Mammary microvascular endothelial cell (primary cell): ENCODE results near the gene LTB4R2. TPM values are rescaled to one million over a fixed set of nuclear protein-coding genes. Genes with fewer than 3 reads are reported as not detected.

ENCODE experiments used
- total RNA-seq: library from RNA; depleted of rRNA; stranded (reverse); fragments of >200 nt; gene quantifications from 2 replicates; pipeline ENCODE4 v1.2.3, GENCODE V29; 2015

LTB4R2 gene, protein sequence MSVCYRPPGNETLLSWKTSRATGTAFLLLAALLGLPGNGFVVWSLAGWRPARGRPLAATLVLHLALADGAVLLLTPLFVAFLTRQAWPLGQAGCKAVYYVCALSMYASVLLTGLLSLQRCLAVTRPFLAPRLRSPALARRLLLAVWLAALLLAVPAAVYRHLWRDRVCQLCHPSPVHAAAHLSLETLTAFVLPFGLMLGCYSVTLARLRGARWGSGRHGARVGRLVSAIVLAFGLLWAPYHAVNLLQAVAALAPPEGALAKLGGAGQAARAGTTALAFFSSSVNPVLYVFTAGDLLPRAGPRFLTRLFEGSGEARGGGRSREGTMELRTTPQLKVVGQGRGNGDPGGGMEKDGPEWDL
- total RNA-seq: 3.9 and 5.0 TPM in 2 replicates

DNA sequence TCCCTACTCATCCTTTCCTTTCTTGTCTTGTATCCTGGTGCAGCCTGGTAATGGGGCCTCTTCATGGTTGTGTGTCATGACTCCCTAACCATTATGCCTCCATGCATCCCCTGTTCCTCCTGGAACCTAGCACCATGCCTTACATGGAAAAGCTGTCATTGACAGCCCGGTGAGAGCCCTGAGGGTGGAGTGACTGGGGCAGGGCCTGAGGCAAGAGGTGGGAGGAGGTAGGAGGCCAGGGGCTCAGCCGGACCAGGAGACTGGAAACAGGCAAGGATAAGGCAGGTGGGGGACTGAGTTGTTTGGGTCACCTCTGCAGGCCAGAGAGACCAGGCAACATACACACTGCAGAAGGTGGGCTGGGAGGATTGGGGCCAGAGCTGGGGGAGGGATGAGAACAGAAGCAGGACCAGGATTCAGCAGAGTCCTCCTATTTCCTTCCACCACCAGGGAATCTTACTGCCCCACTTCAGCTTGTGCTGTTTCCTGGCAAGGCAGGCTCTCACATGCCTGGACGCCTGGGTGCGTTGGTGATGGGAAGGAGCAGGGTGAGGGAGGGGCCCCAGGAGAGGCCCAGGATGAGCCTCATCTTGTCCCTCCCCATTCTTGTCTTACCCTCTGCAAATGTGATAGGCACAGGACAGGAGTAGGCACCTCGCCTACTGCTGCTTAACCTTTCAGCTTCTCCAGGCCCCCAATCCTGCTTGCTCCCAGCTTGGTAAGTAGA is at the start of gene LTB4R2:
TSS of gene LTB4R2 (plus strand) at position 603 of the 727 bp plus-strand sequence. CDS start 525 bp downstream, outside the sequence.

DNA sequence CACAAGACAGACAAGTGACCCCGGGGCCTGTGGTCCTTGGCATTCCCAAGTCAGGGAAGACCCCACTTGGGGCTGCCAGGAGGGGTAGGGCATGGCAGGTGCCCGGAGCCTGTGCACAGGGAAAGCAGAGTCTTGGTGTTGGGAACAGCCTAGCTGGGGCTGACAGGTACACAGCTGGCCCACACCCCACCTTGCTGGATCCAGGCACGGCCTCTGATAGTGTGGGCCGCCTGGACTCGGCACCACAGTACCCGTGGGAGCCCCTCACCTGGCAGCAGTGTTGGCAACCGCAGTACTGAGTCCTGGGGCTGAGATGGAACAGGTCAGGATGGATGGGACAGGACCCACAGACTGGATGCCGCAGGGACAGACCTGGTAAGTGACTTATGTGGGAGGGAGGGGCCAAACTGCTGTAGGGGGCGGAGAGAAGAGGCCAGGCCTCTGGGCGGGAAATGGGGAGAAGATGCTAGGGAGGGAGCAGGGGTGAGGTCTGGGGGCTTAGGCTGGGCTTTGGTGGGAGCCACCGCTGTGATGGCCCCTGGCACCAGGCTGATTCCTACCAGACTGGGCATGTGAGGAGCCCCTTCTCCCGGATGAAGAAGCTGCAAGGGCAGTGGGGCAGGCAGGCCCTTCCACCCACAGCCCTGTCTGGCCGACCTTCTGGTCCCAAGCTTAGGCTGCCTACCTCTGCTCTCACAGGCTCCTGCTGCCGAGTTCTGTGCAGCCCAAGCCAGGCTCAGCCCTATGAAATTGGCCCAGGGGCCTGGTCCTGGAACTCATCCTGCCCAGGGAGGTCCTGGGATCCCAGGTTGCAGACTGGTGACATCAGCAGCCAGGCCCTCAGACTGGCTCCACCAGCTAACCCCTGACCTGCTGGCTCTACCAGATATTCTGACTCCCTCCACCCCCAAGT is 46.9 kb upstream of the LTB4R2 start, which contains the start of gene TGM1:
TSS of gene TGM1 (minus strand) at position 357 of the 913 bp plus-strand sequence. CDS start 825 bp downstream, outside the sequence.

DNA sequence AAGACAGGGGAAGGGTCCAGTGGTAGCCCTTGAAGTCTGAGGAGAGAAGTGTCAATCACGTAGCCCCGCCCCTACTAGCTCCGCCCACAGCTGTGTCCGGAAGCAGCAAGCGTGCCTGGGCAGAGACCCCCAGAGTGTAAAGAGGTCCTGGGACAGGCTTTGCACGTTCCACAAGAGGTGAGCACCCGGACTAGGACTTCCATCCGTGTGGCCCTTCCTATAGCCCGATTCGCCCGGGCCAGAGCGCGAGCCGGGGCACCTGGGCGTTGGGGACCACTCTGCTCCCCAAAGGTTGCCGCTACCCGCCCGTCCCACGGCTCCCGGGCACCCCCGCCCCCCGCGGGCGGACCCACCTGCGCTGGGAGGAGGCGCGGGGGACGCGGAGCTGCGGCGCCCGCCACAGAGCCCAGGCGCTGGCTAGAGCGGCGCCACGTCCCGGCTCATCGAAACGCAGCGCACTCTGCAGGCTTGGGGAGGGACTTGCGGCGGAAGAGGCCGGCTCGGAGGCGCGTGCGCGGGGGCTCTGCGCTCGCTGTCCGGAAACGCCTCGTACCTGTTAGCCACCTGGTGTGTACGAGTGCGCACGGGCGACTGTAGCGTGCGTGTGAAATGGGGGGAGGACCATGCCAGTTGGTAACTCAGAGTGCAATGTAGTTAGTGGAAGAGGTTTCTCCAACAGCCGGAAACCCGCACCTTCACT is 38.7 kb upstream of the LTB4R2 start, which contains the start of gene RABGGTA:
TSS of gene RABGGTA (minus strand) at position 464 of the 700 bp plus-strand sequence. CDS start 482 bp downstream, outside the sequence.

DNA sequence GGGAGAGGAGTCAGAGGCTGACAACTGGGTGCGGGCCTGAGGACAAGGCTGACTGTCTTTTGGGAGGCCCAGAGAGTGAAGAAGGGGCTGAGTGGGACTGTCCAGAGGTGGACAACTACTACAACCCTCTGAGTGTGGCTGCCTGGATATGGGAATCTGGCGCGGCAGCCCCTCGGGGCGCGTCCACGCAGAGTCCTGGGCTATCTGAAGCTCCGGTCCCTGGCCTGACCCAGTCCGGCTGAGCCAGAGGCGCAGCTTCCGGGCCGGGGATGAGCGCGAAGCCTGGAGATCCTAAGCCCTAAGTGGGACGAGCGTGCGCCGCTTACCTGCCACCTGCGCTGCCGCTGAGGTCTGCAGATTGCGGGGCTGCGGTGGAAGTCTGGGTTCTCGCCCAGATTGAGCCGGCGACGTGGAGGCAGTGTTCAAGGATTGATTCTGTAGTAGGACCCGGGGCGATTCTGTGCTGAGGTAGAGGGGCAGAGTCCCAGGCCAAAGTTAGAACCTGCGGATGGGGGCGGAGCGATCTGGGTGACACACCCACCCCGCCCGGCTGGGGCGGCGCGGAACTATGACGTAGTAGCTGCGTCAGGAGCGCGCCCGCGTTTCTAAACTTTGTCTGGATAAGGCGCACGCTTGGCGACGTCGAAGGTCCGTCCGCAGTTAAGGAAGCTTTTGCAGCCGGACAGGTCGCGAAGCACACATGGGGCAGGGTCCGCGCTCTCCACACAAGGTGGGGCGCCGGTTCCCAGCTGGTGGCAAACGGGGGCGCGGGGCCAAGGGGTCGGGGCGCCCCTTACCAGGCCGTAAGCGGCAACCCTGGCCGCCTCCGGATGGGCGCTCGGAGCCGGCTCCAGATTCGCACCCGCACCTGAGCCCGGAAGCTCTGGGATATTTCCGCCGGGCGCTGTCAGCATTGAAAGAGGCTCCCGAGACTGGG is 10.4 kb upstream of the LTB4R2 start, which contains the start of the genes DHRS1 and NOP9:
TSS of gene DHRS1 (minus strand) at position 526 of the 937 bp plus-strand sequence. CDS start 674 bp downstream, outside the sequence.
TSS of gene NOP9 (plus strand) at position 596 of the 937 bp plus-strand sequence. CDS start at position 701, 105 bp downstream.

DNA sequence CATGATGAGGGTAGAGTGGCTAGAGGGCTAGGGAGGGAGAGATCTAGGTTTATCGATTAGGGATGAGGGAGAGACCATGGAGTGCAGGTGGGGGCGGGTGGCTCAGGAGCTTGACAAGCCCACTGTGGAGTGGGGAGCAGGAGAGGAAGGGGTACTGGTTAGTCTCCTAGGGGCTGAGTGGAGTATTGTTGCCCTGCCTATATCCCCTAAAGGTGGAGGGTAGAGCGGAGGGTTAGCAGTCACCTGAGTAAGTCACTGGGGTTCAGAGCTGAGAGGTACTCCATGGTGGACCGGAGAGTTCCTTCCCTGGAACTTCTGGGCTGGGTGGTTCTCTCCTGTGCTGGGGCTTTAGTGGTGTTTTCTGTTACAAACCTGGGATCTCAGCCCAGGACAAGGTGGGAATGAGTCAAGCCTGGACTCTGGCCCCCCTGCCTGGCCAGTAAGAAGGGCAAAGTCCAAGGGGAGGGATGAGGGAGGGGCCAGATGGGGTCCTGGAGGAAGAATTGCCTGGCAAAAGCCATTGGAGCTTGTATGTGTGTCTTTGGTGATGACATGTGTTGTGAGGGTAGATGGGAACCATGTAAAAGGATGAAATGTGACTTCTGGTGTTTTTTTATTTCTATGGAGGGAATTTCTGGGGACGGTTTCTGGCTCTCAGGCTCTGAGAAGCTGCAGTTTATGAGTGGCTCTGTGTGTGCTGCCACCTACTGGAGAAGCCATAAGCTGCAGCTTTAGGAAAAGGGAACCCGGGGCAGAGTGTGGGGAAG is 2.2 kb upstream of the LTB4R2 start, which contains the start of gene CIDEB:
TSS of gene CIDEB (minus strand) at position 403 of the 767 bp plus-strand sequence. CDS start at position 284, 119 bp downstream.

DNA sequence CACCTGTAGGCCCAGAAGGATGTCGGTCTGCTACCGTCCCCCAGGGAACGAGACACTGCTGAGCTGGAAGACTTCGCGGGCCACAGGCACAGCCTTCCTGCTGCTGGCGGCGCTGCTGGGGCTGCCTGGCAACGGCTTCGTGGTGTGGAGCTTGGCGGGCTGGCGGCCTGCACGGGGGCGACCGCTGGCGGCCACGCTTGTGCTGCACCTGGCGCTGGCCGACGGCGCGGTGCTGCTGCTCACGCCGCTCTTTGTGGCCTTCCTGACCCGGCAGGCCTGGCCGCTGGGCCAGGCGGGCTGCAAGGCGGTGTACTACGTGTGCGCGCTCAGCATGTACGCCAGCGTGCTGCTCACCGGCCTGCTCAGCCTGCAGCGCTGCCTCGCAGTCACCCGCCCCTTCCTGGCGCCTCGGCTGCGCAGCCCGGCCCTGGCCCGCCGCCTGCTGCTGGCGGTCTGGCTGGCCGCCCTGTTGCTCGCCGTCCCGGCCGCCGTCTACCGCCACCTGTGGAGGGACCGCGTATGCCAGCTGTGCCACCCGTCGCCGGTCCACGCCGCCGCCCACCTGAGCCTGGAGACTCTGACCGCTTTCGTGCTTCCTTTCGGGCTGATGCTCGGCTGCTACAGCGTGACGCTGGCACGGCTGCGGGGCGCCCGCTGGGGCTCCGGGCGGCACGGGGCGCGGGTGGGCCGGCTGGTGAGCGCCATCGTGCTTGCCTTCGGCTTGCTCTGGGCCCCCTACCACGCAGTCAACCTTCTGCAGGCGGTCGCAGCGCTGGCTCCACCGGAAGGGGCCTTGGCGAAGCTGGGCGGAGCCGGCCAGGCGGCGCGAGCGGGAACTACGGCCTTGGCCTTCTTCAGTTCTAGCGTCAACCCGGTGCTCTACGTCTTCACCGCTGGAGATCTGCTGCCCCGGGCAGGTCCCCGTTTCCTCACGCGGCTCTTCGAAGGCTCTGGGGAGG is 985 bp downstream of the LTB4R2 start, which contains the start of gene LTB4R:
TSS of gene LTB4R (plus strand) at position 857 of the 959 bp plus-strand sequence. CDS start 4,150 bp downstream, outside the sequence.

DNA sequence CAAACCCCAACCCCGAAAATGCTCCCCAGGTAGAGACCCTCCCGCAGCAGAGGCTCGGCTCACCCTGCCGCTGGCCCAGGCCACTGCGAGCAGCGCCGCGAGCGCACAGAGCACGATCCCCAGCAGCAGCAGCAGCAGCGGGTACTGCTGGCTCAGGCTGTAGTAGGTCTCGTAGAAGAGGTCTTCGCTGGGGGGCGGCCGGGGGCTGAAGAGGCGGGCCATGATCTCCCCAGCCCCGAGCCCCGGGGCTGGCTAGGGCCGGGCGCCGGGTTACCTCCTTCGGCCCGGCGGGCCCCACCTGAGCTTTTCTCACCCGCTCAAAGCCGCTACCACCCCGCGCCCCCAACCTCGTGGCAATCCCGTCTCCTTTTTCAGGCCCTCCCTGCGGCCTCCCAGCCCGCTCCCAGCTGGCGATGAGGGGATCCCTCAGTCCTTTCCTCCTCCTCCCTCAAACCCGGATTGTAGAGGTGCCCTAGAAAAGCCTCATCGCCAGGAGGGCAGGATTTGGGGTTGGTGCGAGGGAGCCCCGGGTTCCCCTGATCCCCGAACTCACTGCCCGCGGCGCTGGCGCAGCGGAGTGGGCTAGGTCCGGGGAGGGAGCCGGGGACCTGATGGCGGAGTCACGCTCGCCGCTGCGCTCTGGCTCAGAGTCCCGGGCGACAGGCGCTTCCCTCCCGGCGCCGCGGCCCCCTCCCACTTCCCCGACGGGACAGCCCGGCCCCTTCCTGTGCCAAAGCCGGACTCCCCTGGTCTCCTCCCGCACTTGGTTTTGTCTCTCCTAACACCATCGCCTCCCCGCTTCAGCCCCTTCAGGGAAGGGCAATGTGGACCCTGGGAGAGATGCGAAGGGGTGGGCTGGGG is 24.7 kb downstream of the LTB4R2 start, which contains the start of gene ADCY4:
TSS of gene ADCY4 (minus strand) at position 641 of the 861 bp plus-strand sequence. CDS start at position 222, 419 bp downstream.

DNA sequence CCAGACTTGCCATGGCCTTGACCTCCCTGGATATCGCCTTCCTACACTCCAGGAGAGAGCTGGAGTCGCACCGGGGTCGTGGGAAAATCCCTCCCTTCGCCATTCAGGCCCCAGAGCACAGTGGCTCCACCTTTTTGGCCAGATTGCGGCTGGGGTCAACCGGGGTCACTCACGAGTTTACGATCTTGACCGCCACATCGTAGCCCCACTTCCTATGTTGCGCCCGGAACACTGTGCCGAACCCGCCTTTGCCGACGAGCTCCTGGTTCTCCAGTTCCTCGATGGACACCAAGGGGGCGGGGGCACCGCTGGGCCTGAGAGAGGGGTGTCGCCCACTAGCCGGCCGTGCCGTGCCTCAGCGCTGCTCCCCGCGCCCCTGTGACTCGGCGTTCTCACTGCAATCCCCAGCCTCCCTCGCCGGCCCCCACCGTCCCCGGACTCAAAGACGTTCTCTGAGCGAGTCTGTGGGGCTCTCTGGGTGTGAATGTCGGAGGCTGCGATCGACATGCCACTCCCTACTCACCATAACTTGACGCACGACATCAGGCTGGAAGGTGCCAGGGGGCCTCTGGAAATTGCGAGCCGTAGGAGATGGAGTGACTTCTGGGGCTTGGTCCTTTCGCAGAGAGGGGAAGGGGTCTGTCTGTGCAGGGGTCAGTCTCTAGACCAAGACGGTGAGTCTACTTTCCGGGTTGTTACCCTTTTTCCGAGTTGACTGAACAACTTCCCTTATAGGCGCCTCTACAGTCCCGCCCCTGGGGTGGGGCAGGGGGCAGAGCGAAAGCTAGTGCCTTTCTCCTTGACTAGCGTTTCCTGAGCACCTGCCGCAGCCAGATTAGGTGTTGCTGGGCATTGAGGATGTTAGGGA is 29.6 kb downstream of the LTB4R2 start, which contains the start of gene RIPK3:
TSS of gene RIPK3 (minus strand) at position 708 of the 868 bp plus-strand sequence. CDS start at position 543, 165 bp downstream.

Other genes starting within 250 kb of the LTB4R2 start
- not detected in 2 replicates for gene CPNE6, start 238.6 kb upstream of the LTB4R2 start, total RNA-seq
- gene PCK2, start 215.8 kb upstream of the LTB4R2 start, total RNA-seq: 7.9 and 24.3 TPM in 2 replicates
- gene DCAF11, start 195.4 kb upstream of the LTB4R2 start, total RNA-seq: 43.6 and 46.1 TPM in 2 replicates
- gene NRL, start 195.2 kb upstream of the LTB4R2 start, total RNA-seq: 0.74 and 1.3 TPM in 2 replicates
- 0.10 TPM in 1 of 2 replicates, not detected in the other for gene FITM1, start 179.5 kb upstream of the LTB4R2 start, total RNA-seq
- 311 and 318 TPM in 2 replicates for gene PSME1, start 173.9 kb upstream of the LTB4R2 start, total RNA-seq
- 15.7 and 22.2 TPM in 2 replicates for gene EMC9, start 168.5 kb upstream of the LTB4R2 start, total RNA-seq
- gene PSME2, start 163.5 kb upstream of the LTB4R2 start, total RNA-seq: 179 and 201 TPM in 2 replicates
- gene RNF31, start 162.6 kb upstream of the LTB4R2 start, total RNA-seq: 41.4 and 59.8 TPM in 2 replicates
- gene IRF9, start 148.9 kb upstream of the LTB4R2 start, total RNA-seq: 55.8 and 57.5 TPM in 2 replicates
- gene REC8, start 138.1 kb upstream of the LTB4R2 start, total RNA-seq: 14.8 and 16.6 TPM in 2 replicates
- gene IPO4, start 121.3 kb upstream of the LTB4R2 start, total RNA-seq: 61.1 and 67.6 TPM in 2 replicates
- 52.3 and 57.7 TPM in 2 replicates for gene TM9SF1, start 114.7 kb upstream of the LTB4R2 start, total RNA-seq
- not detected in 2 replicates for gene TSSK4, start 104.4 kb upstream of the LTB4R2 start, total RNA-seq
- 44.2 and 49.3 TPM in 2 replicates for gene CHMP4A, start 96.7 kb upstream of the LTB4R2 start, total RNA-seq
- 15.8 and 15.9 TPM in 2 replicates for gene MDP1, start 94.1 kb upstream of the LTB4R2 start, total RNA-seq
- 259 and 294 TPM in 2 replicates for gene NEDD8, start 77.8 kb upstream of the LTB4R2 start, total RNA-seq
- 66.4 and 67.7 TPM in 2 replicates for gene GMPR2, start 77.2 kb upstream of the LTB4R2 start, total RNA-seq
- 72.0 and 90.4 TPM in 2 replicates for gene TINF2, start 67.5 kb upstream of the LTB4R2 start, total RNA-seq
- gene TGM1, start 47.0 kb upstream of the LTB4R2 start, total RNA-seq: 0.27 and 2.1 TPM in 2 replicates
- 33.1 and 48.0 TPM in 2 replicates for gene RABGGTA, start 38.5 kb upstream of the LTB4R2 start, total RNA-seq
- 25.0 and 29.0 TPM in 2 replicates for gene DHRS1, start 10.4 kb upstream of the LTB4R2 start, total RNA-seq
- 25.0 and 27.2 TPM in 2 replicates for gene NOP9, start 10.3 kb upstream of the LTB4R2 start, total RNA-seq
- 14.5 and 19.0 TPM in 2 replicates for gene CIDEB, start 2.2 kb upstream of the LTB4R2 start, total RNA-seq
- 12.9 and 16.3 TPM in 2 replicates for gene LTB4R, start 1.4 kb downstream of the LTB4R2 start, total RNA-seq
- 21.3 and 26.8 TPM in 2 replicates for gene ADCY4, start 24.9 kb downstream of the LTB4R2 start, total RNA-seq
- 2.3 and 4.4 TPM in 2 replicates for gene RIPK3, start 29.9 kb downstream of the LTB4R2 start, total RNA-seq
- 4.1 and 9.0 TPM in 2 replicates for gene NFATC4, start 58.0 kb downstream of the LTB4R2 start, total RNA-seq
- 4.8 and 5.5 TPM in 2 replicates for gene NYNRIN, start 88.9 kb downstream of the LTB4R2 start, total RNA-seq
- 0.20 and 2.2 TPM in 2 replicates for gene CBLN3, start 119.5 kb downstream of the LTB4R2 start, total RNA-seq
- 27.6 and 31.2 TPM in 2 replicates for gene KHNYN, start 119.8 kb downstream of the LTB4R2 start, total RNA-seq
- 18.0 and 18.9 TPM in 2 replicates for gene SDR39U1, start 132.6 kb downstream of the LTB4R2 start, total RNA-seq
- gene CMA1, start 198.1 kb downstream of the LTB4R2 start, total RNA-seq: not detected in 2 replicates